ENCODE data around the gene SPINK9.
"Not testable (repeated sequence)": the region's sequence is repeated elsewhere in the genome, so short reads cannot be mapped to it uniquely, and the experiment has no call there.

The SPINK9 gene

DNA sequence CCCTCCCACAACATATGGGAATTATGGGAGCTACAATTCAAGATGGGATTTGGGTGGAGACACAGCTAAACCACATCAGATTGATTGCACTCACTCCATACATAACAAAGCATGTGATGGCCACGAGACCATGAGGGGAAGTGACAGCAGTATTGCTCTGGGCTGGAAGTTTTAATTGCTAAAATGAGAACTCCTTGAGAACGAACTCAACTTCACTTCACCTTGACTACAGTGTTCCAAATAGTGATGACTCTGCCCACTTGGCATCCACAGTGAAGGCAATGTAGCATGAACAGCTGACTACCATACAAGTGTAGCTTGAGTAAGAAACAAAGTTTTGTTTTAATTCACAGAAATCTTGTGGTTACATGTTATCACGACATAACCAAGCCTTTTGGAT is 23.9 kb upstream of the SPINK9 start:
- TF ChIP-seq, protein P1, sequence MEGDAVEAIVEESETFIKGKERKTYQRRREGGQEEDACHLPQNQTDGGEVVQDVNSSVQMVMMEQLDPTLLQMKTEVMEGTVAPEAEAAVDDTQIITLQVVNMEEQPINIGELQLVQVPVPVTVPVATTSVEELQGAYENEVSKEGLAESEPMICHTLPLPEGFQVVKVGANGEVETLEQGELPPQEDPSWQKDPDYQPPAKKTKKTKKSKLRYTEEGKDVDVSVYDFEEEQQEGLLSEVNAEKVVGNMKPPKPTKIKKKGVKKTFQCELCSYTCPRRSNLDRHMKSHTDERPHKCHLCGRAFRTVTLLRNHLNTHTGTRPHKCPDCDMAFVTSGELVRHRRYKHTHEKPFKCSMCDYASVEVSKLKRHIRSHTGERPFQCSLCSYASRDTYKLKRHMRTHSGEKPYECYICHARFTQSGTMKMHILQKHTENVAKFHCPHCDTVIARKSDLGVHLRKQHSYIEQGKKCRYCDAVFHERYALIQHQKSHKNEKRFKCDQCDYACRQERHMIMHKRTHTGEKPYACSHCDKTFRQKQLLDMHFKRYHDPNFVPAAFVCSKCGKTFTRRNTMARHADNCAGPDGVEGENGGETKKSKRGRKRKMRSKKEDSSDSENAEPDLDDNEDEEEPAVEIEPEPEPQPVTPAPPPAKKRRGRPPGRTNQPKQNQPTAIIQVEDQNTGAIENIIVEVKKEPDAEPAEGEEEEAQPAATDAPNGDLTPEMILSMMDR (IDR thresholded peaks at IDR 0.05; ENCODE audit: low read depth, low read length, missing control alignments): no peak
- no peak for DNase-seq (ENCODE audit: low read depth)
- no peak overlapping the region for H3K4me3 ChIP-seq (ENCODE audit: low read depth, low read length)

DNA sequence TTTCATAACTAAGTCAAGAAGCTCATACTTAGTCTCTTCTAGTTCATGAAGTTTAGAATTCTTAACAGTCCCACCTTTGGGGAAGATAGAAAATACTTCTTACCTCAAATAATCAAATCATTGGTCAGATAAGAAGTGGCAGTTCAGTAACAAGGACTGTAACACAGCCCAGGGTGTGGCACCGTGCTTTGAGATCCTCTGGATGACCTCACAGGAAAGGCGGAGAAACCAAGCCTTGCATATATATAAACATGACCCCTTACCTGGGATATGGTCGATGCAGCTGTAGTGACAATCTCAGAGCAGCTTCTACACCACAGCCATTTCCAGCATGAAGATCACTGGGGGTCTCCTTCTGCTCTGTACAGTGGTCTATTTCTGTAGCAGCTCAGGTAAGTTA is 23.2 kb upstream of the SPINK9 start, which contains the start of gene SPINK7:
TSS of gene SPINK7 (plus strand) at position 271 of the 400 bp plus-strand sequence. CDS start at position 332, 61 bp downstream.
- DNase-seq (ENCODE audit: low read depth): no peak
- TF ChIP-seq, protein P1 (IDR thresholded peaks at IDR 0.05; ENCODE audit: low read depth, low read length, missing control alignments): no peak
- H3K4me3 ChIP-seq (ENCODE audit: low read depth, low read length): no peak within 1 kb of the TSS

DNA sequence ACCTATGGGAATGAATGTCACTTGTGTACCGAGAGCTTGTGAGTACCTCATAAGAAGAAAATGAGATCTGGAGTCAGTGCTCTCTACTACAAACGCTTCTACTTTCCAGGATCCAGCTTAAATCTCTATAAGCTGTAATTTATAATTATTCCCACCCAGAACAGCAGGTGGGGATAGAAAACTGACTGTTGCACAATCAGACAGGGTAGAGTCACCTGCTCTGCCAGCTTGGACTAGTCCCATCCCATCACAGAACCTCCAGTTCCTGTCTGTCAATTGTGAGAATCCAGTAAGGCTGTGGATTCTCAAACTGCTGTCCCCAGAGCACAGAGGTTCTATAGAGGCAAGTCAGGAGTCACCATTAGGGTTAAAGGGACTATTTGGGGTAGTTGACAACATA is 21.2 kb upstream of the SPINK9 start:
- DNase-seq (ENCODE audit: low read depth): no peak
- TF ChIP-seq, protein P1 (IDR thresholded peaks at IDR 0.05; ENCODE audit: low read depth, low read length, missing control alignments): no peak
- H3K4me3 ChIP-seq (ENCODE audit: low read depth, low read length): no peak overlapping the region

DNA sequence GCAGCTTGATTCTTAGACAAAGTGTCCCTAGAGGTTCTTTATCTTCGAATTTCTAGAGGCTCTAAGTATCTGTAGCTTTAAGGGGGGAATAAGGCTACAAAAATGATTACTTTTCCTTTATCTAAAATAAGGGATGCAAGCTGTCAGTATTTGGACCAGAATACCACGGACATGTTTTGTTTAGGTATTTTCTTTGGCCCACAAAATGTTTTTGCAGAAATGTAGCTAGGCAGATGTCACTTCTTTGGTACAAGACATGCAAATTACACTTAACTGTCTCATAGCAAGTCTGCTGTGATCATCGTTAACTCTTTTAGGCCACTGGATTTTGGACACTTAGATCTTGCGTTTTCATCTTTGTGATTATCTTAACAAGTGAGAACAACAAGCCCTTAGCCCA is 20.6 kb upstream of the SPINK9 start:
- H3K4me3 ChIP-seq (ENCODE audit: low read depth, low read length): no peak overlapping the region
- DNase-seq (ENCODE audit: low read depth): no peak
- TF ChIP-seq, protein P1 (IDR thresholded peaks at IDR 0.05; ENCODE audit: low read depth, low read length, missing control alignments): no peak

DNA sequence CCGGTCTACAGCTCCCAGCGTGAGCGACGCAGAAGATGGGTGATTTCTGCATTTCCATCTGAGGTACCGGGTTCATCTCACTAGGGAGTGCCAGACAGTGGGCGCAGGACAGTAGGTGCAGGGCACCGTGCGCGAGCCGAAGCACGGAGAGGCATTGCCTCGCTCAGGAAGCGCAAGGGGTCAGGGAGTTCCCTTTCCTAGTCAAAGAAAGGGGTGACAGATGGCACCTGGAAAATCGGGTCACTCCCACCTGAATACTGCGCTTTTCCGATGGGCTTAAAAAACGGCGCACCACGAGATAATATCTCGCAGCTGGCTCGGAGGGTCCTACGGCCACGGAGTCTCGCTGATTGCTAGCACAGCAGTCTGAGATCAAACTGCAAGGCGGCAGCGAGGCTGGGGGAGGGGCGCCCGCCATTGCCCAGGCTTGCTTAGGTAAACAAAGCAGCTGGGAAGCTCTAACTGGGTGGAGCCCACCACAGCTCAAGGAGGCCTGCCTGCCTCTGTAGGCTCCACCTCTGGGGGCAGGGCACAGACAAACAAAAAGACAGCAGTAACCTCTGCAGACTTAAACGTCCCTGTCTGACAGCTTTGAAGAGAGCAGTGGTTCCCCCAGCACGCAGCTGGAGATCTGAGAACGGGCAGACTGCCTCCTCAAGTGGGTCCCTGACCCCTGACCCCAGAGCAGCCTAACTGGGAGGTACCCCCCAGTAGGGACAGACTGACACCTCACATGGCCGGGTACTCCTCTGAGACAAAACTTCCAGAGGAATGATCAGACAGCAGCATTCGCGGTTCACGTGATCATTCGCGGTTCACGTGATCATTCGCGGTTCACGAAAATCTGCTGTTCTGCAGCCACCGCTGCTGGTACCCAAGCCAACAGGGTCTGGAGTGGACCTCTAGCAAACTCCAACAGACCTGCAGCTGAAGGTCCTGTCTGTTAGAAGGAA is 15.1 kb upstream of the SPINK9 start:
- not testable (repeated sequence) for H3K4me3 ChIP-seq (ENCODE audit: low read depth, low read length); DNase-seq (ENCODE audit: low read depth)

DNA sequence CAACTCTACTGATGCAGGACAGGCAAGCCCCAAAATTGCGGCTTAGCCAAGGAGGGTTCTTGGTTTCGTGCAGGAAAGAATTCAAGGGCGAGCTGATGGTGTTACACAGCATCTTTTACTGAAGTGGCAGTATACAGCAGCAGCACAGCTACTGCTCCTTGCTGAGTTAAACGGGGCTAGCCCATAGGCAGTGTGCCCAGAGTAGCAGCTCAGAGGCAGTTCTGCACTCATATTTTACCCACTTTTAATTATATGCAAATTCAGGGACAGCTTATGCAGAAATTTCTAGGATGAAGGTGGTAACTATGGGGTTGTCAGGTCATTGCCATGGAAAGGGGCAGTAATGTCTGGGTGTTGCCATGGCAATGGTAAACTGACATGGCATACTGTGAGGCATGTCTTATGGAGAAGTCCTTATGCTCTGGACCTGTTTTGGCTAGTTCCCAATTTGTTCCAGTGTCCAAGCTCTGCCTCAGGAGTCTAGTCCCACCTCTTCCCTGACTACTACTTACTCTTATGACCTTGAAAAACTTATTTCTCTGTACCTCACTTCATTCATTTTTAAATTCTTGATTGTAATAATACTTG is 2.0 kb upstream of the SPINK9 start:
- TF ChIP-seq, protein P1 (IDR thresholded peaks at IDR 0.05; ENCODE audit: low read depth, low read length, missing control alignments): no peak
- DNase-seq (ENCODE audit: low read depth): no peak
- no peak overlapping the region for H3K4me3 ChIP-seq (ENCODE audit: low read depth, low read length)

DNA sequence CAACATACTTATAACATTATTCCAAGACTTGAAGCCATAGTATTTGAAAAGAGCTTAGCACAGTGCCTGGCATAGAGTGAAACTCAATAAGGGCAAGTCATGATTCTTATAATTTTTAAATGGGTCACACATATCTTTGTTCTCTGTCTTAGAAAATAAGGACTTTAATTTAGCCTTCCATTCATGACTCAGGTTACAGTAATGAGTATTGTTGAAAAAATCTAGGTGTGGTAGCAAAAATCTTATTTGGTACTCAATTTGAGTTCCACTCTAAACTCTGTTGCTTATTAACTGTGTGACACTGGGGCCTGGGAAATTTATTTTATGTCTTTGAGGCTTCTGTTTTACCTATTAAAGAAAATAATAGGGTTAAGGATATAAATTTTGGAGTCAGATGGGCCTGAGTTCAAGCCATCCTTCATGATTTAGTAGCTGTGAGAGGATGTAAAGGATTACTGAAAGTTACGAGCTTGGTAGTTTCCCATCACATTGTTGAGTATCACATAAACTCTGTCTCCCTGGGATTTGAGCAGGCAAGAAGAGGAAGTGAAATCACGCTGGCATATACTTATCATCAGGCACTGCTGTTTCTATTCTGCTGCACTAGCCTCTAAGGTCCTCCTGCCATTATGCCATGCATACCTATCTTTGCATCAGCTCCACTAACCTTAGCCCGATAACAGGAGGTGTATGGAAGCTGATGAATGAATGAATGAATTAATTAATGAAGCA is 1.5 kb downstream of the SPINK9 start:
- no peak overlapping the region for H3K4me3 ChIP-seq (ENCODE audit: low read depth, low read length)
- TF ChIP-seq, protein P1 (IDR thresholded peaks at IDR 0.05; ENCODE audit: low read depth, low read length, missing control alignments): no peak
- DNase-seq (ENCODE audit: low read depth): no peak

Data from GM12864 (cell line).